ENCODE data around the gene BRF1.

GRCh38 chr14:105330491-105330895, 29.7 kb upstream of the BRF1 start:
- no peak for TF ChIP-seq GATA2 (IDR thresholded peaks at IDR 0.05; ENCODE audit: low read depth, low read length)
- no peak for TF ChIP-seq GATA3 (IDR thresholded peaks at IDR 0.05; ENCODE audit: low read depth, low read length)

Measured in SH-SY5Y (cell line).